HepG2 (cell line): ENCODE measurements around the gene RPLP1. TPM values are rescaled to one million over a fixed set of nuclear protein-coding genes. Genes with fewer than 3 reads are reported as not detected.
A peak's percentile ranks its signal among the peaks of the same experiment; 100 is the strongest.

Experiments used
- AGO1 ChIP-seq: fragments of 200-400 bp; formaldehyde crosslinking; IDR thresholded peaks from 2 replicates; pipeline ENCODE4 v1.6.1; 2017; ENCODE audit warnings: mild to moderate bottlenecking, low read depth, low read length, moderate library complexity; ENCODE audit not compliant: poor library complexity, severe bottlenecking
- CTCF ChIP-seq: sonication (generic); formaldehyde crosslinking; IDR thresholded peaks from 2 replicates; pipeline ENCODE4 v1.5.0; 2020; ENCODE audit warnings: mild to moderate bottlenecking, missing genetic modification reagents, moderate library complexity
- DR1 ChIP-seq: sonication (generic); formaldehyde crosslinking; IDR thresholded peaks from 2 replicates; pipeline ENCODE4 v1.8.0; 2021; ENCODE audit warnings: mild to moderate bottlenecking, missing genetic modification reagents, inconsistent platforms
- HOXA5 ChIP-seq: sonication (generic); formaldehyde crosslinking; IDR thresholded peaks from 2 replicates; pipeline ENCODE4 v1.4.0; 2020; ENCODE audit warnings: missing genetic modification reagents
- MAZ ChIP-seq, 2 experiments: sonication (generic) in 1 of 2; formaldehyde crosslinking in 1 of 2; IDR thresholded peaks; 2 replicates each; pipeline versions ENCODE4 v1.5.0 to v1.6.1; 2012 to 2020; ENCODE audit warnings: low read depth in 2 of 2, mild to moderate bottlenecking in 2 of 2, borderline replicate concordance in 1 of 2, improper control_type of control experiment in 1 of 2, low read length in 1 of 2, missing genetic modification reagents in 1 of 2, moderate library complexity in 1 of 2
- MTF2 ChIP-seq: sonication (generic); formaldehyde crosslinking; IDR thresholded peaks from 2 replicates; pipeline ENCODE4 v1.5.0; 2020; ENCODE audit warnings: missing genetic modification reagents, borderline replicate concordance
- NCOA5 ChIP-seq: sonication (generic); formaldehyde crosslinking; IDR thresholded peaks from 2 replicates; pipeline ENCODE4 v1.4.0; 2020; ENCODE audit warnings: missing genetic modification reagents
- PHF8 ChIP-seq: sonication (generic); formaldehyde crosslinking; IDR thresholded peaks from 2 replicates; pipeline ENCODE4 v1.5.0; 2020; ENCODE audit warnings: missing genetic modification reagents
- ZNF142 ChIP-seq: sonication (generic); formaldehyde crosslinking; IDR thresholded peaks from 2 replicates; pipeline ENCODE4 v1.4.0; 2020; ENCODE audit warnings: missing genetic modification reagents
- ZNF230 ChIP-seq: sonication (generic); formaldehyde crosslinking; IDR thresholded peaks from 2 replicates; pipeline ENCODE4 v1.4.0; 2020; ENCODE audit warnings: mild to moderate bottlenecking, missing genetic modification reagents
- ZNF281 ChIP-seq: sonication (generic); formaldehyde crosslinking; IDR thresholded peaks from 2 replicates; pipeline ENCODE4 v1.4.0; 2020; ENCODE audit warnings: missing genetic modification reagents, borderline replicate concordance
- ZNF430 ChIP-seq: sonication (generic); formaldehyde crosslinking; IDR thresholded peaks from 2 replicates; pipeline ENCODE4 v1.9.0; 2021; ENCODE audit warnings: mild to moderate bottlenecking, missing genetic modification reagents
- ZNF510 ChIP-seq: sonication (generic); formaldehyde crosslinking; IDR thresholded peaks from 2 replicates; pipeline ENCODE4 v1.4.0; 2020; ENCODE audit warnings: low read depth, mild to moderate bottlenecking, missing genetic modification reagents
- ZNF558 ChIP-seq: sonication (generic); formaldehyde crosslinking; IDR thresholded peaks from 2 replicates; pipeline ENCODE4 v1.9.0; 2022; ENCODE audit warnings: mild to moderate bottlenecking, missing genetic modification reagents, borderline replicate concordance
- ZNF607 ChIP-seq: sonication (generic); formaldehyde crosslinking; IDR thresholded peaks from 2 replicates; pipeline ENCODE4 v1.5.1; 2020; ENCODE audit warnings: missing genetic modification reagents, mild to moderate bottlenecking, borderline replicate concordance
- ZNF670 ChIP-seq: sonication (generic); formaldehyde crosslinking; IDR thresholded peaks from 2 replicates; pipeline ENCODE4 v1.8.0; 2022; ENCODE audit warnings: mild to moderate bottlenecking, missing genetic modification reagents, borderline replicate concordance
- ZNF776 ChIP-seq: sonication (generic); formaldehyde crosslinking; IDR thresholded peaks from 2 replicates; pipeline ENCODE4 v1.4.0; 2020; ENCODE audit warnings: mild to moderate bottlenecking, missing genetic modification reagents
- polyA plus RNA-seq, 8 experiments: library from polyadenylated mRNA; depleted of rRNA in 3 of 8; stranded (reverse) in 7 of 8; unstranded in 1 of 8; fragments of >200 nt; fragmentation: Illumina TruSeq in 4 of 8; extraction: Trizol in 4 of 8; gene quantifications; 2 replicates each; pipeline versions ENCODE4 v1.2.1 to v1.2.3, GENCODE V29; 2011 to 2016; ENCODE audit warnings: low read depth in 4 of 8, missing spikeins in 1 of 8, mixed read lengths in 1 of 8; ENCODE audit not compliant: insufficient read depth in 1 of 8
- total RNA-seq, 5 experiments: library from RNA; depleted of rRNA; stranded (reverse); fragments of >200 nt; fragmentation: Illumina TruSeq; extraction: Trizol; gene quantifications; 2 replicates each; pipeline ENCODE4 v1.2.3, GENCODE V29; 2016; ENCODE audit warnings: low read depth in 1 of 5

Gene RPLP1
- total and polyA plus RNA-seq, 2 of the 13 experiments (the other 11 are each of a cell fraction or from before 2014, with no cell fraction given): 817 to 929 TPM

GRCh38 chr15:69452692-69453521, at the start of gene RPLP1 (continued):
- TF ChIP-seq MTF2 (no peak), AGO1 (peak; percentile 21), ZNF607 (CRISPR knock-in tag) (peak; percentile 79), ZNF670 (CRISPR knock-in tag) (peak; percentile 3; the same call in 1 of the 2 replicates), NCOA5 (0 out of 2 replicates have a peak, but pooled peaks have one; percentile 8), ZNF430 (no peak), ZNF230 (CRISPR knock-in tag) (no peak), HOXA5 (CRISPR knock-in tag) (peak; percentile 75; the same call in 1 of the 2 replicates), ZNF281 (CRISPR knock-in tag) (no peak; the same call in 1 of the 2 replicates), ZNF142 (CRISPR knock-in tag) (peak; percentile 81; the same call in 1 of the 2 replicates), ZNF558 (CRISPR knock-in tag) (peak; percentile 91; the same call in 1 of the 2 replicates), CTCF (CRISPR knock-in tag) (no peak), MAZ (IDR thresholded peaks at IDR 0.05; ENCODE audit: borderline replicate concordance, low read depth, low read length) (peak; percentile 34; the same call in 1 of the 2 replicates), MAZ (CRISPR knock-in tag; IDR thresholded peaks at IDR 0.05; ENCODE audit: low read depth) (peak; percentile 86), ZNF776 (CRISPR knock-in tag) (peak; percentile 88), DR1 (CRISPR knock-in tag) (peak; percentile 98), ZNF510 (CRISPR knock-in tag) (no peak), PHF8 (CRISPR knock-in tag) (peak; percentile 95)
